GM21528 (cell line): ENCODE data around the gene IFI35.
"Not testable (repeated sequence)": the region's sequence is repeated elsewhere in the genome, so short reads cannot be mapped to it uniquely, and the experiment has no call there.

Experiments used
- ATAC-seq: cut with Tn5 transposase; IDR thresholded peaks from one replicate; pipeline ENCODE4 v1.9.1; 2021; ENCODE audit warnings: mild to moderate bottlenecking, moderate library complexity; ENCODE audit not compliant: unreplicated experiment, low FRiP score

Gene IFI35

DNA sequence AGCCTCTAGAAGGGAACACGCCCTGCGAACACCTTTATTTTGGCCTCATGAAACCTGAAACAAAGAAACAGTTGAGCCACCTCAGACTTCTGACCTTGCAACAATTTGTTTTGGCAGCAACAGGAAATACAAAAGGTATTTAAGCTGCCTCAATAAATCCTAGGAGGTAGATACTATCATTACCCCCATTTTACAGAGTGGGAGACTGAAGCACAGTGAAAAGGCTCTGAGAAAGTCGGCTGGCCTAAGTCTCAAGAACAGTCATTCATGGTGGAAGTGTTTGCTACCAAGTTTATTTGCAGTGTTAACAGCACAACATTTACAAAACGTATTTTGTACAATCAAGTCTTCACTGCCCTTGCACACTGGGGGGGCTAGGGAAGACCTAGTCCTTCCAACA lies 37.4 kb downstream of the IFI35 start:
- ATAC-seq: no peak

DNA sequence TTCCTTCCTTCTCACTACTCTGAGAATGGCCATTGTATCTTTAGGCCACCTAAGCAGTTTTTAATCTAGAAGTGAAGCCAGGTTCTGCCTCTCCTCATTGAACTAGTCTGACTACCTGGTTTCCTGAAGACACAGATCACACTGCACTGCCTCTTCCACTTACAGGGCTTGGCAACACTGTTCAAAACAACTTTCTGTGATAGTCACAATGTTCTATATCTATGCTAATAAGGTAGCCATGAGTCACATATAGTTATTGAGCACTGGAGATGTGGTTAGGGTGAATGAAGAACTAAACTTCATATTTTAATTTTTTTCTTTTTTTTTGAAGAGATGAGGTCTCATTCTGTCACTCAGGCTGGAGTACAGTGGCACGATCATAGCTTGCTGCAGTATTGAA lies 45.4 kb downstream of the IFI35 start:
- no peak for ATAC-seq

DNA sequence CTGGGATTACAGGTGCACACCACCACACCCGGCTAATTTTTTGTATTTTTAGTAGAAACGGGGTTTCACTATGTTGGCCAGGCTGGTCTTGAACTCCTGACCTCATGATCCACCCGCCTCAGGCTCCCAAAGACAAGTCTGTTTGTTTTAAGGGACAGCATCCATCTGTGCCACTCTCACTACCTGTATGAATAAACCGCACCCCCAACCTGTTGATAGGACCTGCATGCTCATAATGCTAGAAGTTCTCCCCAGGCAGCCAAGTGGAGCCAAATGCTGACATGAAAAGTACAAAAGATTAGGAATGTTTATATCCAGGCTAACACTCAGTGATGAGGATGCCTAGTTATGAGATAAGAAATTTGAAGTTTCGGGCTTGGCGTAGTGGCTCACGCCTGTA lies 46.4 kb downstream of the IFI35 start:
- ATAC-seq: not testable (repeated sequence)

DNA sequence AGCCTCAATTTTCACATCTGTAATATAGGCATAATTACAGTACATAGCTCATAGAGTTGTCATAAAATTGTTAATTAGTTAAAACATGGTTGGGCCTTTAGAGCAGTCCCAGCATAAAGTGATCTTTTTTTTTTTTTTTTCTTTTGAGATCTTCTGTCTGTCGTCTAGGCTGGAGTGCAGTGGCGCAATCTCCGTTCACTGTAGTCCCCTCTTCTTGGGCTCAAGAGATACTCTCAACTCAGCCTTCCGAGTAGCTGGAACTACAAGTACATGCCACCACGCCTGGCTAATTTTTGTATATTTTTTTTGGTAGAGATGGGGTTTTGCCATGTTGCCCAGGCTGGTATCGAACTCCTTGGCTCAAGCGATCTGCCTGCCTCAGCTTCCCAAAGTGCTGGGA lies 49.5 kb downstream of the IFI35 start:
- ATAC-seq: no peak

- ATAC-seq: no peak
Observed at GRCh38 chr17:43062984-43063638, 56.5 kb downstream of the IFI35 start.
